OCI-LY7 (cell line): Measurements from ENCODE around the gene CNN2.

Experiments
- CTCF ChIP-seq: fragments of 200-600 bp; sonication (generic); conservative IDR thresholded peaks from 2 replicates; pipeline ENCODE4 v1.5.1; 2014; ENCODE audit warnings: mild to moderate bottlenecking, antibody characterized with exemption, low read length, moderate library complexity, mixed read lengths
- EZH2phosphoT487 ChIP-seq: fragments of 200-600 bp; sonication (generic); IDR thresholded peaks from 2 replicates; pipeline ENCODE4 v1.6.1; 2018; ENCODE audit warnings: low read depth, borderline replicate concordance, mild to moderate bottlenecking, mixed run types, antibody characterized with exemption, low read length, moderate library complexity, mixed read lengths

GRCh38 chr19:1041835-1042685, 15.7 kb downstream of the CNN2 start:
- TF ChIP-seq CTCF (no peak), EZH2phosphoT487 (no peak)
